Mesenchymal stem cell (in vitro differentiated cells and primary cell): ENCODE data around the gene SFXN5.
A peak's percentile ranks its signal among the peaks of the same experiment; 100 is the strongest.

Experiments used
- DNase-seq: peaks from one replicate; pipeline ENCODE4 v3.0.0-alpha.2; 2013
- H2AFZ ChIP-seq: one replicate; pipeline ENCODE4 v1.6.1; 2013; ENCODE audit warnings: low read depth, mild to moderate bottlenecking, control low read depth, inconsistent platforms, low read length, moderate library complexity
- H2AK5ac ChIP-seq: 2 replicates; pipeline ENCODE4 v1.6.1; 2013; ENCODE audit warnings: low read length, moderate library complexity, mild to moderate bottlenecking, inconsistent platforms; ENCODE audit not compliant: severe bottlenecking
- H2BK120ac ChIP-seq: one replicate; pipeline ENCODE4 v1.6.1; 2013; ENCODE audit warnings: low read depth, mild to moderate bottlenecking, inconsistent platforms, low read length, moderate library complexity
- H2BK12ac ChIP-seq, 2 experiments: one replicate each; pipeline ENCODE4 v1.6.1; 2013; ENCODE audit warnings: inconsistent platforms in 2 of 2, low read length in 2 of 2, mild to moderate bottlenecking in 2 of 2, moderate library complexity in 2 of 2, control low read depth in 1 of 2
- H2BK15ac ChIP-seq: one replicate; pipeline ENCODE4 v1.6.1; 2013; ENCODE audit warnings: mild to moderate bottlenecking, low read depth, inconsistent platforms; ENCODE audit not compliant: poor library complexity, severe bottlenecking
- H2BK5ac ChIP-seq: 2 replicates; pipeline ENCODE4 v1.6.1; 2013; ENCODE audit warnings: low read depth, mild to moderate bottlenecking, low read length, control low read depth, inconsistent platforms; ENCODE audit not compliant: poor library complexity, severe bottlenecking
- H3K14ac ChIP-seq, 2 experiments: one replicate each; pipeline ENCODE4 v1.6.1; 2013; ENCODE audit warnings: inconsistent platforms in 2 of 2, low read length in 2 of 2, control low read depth in 1 of 2, mild to moderate bottlenecking in 1 of 2, moderate library complexity in 1 of 2
- H3K18ac ChIP-seq, 2 experiments: one replicate each; pipeline ENCODE4 v1.6.1; 2013; ENCODE audit warnings: inconsistent platforms in 2 of 2, low read length in 2 of 2, control low read depth in 1 of 2, low read depth in 1 of 2, mild to moderate bottlenecking in 1 of 2
- H3K23ac ChIP-seq, 2 experiments: one replicate each; pipeline ENCODE4 v1.6.1; 2013; ENCODE audit warnings: inconsistent platforms in 2 of 2, low read length in 2 of 2, mild to moderate bottlenecking in 2 of 2, moderate library complexity in 2 of 2, control low read depth in 1 of 2
- H3K27ac ChIP-seq: 2 replicates; pipeline ENCODE4 v1.5.1; 2013; ENCODE audit warnings: mild to moderate bottlenecking, moderate library complexity, low read length, control low read depth, inconsistent platforms; ENCODE audit not compliant: poor library complexity, severe bottlenecking
- H3K27me3 ChIP-seq, 2 experiments: 2 replicates each; pipeline versions ENCODE4 v1.6.1 to v1.7.0; 2013; ENCODE audit warnings: low read length in 2 of 2, mild to moderate bottlenecking in 2 of 2, moderate library complexity in 2 of 2, control low read depth in 1 of 2, inconsistent platforms in 1 of 2; ENCODE audit not compliant: control insufficient read depth in 1 of 2, insufficient read depth in 1 of 2
- H3K36me3 ChIP-seq, 2 experiments: 2 replicates each; pipeline versions ENCODE4 v1.6.1 to v1.7.0; 2013; ENCODE audit warnings: low read length in 2 of 2, control low read depth in 1 of 2, inconsistent platforms in 1 of 2, low read depth in 1 of 2, mild to moderate bottlenecking in 1 of 2; ENCODE audit not compliant: insufficient read depth in 2 of 2, control insufficient read depth in 1 of 2
- H3K4ac ChIP-seq, 2 experiments: one replicate each; pipeline ENCODE4 v1.6.1; 2013; ENCODE audit warnings: inconsistent platforms in 2 of 2, low read length in 2 of 2, mild to moderate bottlenecking in 2 of 2, moderate library complexity in 2 of 2, control low read depth in 1 of 2, low read depth in 1 of 2
- H3K4me1 ChIP-seq: 2 replicates; pipeline ENCODE4 v1.6.1; 2013; ENCODE audit warnings: low read depth, low read length, control low read depth; ENCODE audit not compliant: control insufficient read depth, insufficient read depth
- H3K4me2 ChIP-seq: 2 replicates; pipeline ENCODE4 v1.6.1; 2013; ENCODE audit warnings: low read length, mild to moderate bottlenecking, inconsistent platforms; ENCODE audit not compliant: poor library complexity, severe bottlenecking
- H3K4me3 ChIP-seq, 2 experiments: 2 replicates each; pipeline versions ENCODE4 v1.5.1 to v1.7.0; 2013; ENCODE audit warnings: low read length in 2 of 2, mild to moderate bottlenecking in 2 of 2, control low read depth in 1 of 2, low read depth in 1 of 2; ENCODE audit not compliant: insufficient read depth in 1 of 2
- H3K79me1 ChIP-seq: replicated peaks from 2 replicates; pipeline ENCODE4 v1.6.1; 2013; ENCODE audit warnings: mild to moderate bottlenecking, control low read depth, low read length, inconsistent platforms; ENCODE audit not compliant: poor library complexity, severe bottlenecking
- H3K9ac ChIP-seq: 2 replicates; pipeline ENCODE4 v1.7.0; 2013; ENCODE audit warnings: mild to moderate bottlenecking, low read length, moderate library complexity
- H3K9me3 ChIP-seq: 2 replicates; pipeline ENCODE4 v1.7.0; 2013; ENCODE audit warnings: mild to moderate bottlenecking, low read length; ENCODE audit not compliant: control insufficient read depth
- H4K8ac ChIP-seq: one replicate; pipeline ENCODE4 v1.6.1; 2013; ENCODE audit warnings: inconsistent platforms, mild to moderate bottlenecking, low read length, moderate library complexity
- H4K91ac ChIP-seq: one replicate; pipeline ENCODE4 v1.6.1; 2013; ENCODE audit warnings: mild to moderate bottlenecking, low read length, inconsistent platforms
- WGBS: methylation state at CpG from one replicate; pipeline ENCODE4 v1.1.7; 2013; ENCODE audit warnings: mixed read lengths; 5-methylcytosine and 5-hydroxymethylcytosine counted together

Gene SFXN5

DNA sequence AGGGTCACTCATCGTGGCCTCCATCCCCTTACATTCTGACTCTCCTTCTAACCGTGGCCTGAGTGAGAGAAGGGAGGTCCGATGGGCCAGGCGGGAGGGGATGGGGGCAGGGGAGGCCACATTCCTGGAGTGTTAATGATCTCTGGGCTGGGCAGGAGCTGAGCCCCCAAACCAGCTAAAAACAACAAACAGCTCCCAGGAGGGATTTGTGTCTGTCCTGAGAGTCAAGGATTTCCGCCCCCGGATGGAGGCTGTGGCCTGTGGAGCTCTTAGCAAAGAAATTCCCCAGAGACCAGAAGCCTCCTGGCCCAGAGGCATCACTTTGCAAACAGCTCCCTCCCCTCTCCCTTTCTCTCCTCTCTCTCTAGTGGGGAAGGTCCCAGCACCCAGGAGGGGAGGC is 130.7 kb downstream of the SFXN5 start:
- H3K9me3 ChIP-seq: no peaks in the 10 kb centered on the region
- no peak overlapping the region for H3K23ac ChIP-seq
- peaks cover 6 to 22% of the 10 kb centered on the region in 2 experiments for H3K27me3 ChIP-seq
- no peak overlapping the region for H4K91ac ChIP-seq
- H2BK120ac ChIP-seq: no peak overlapping the region
- H3K36me3 ChIP-seq: peaks cover 0 to 29% of the 10 kb centered on the region in 2 experiments
- H2AK5ac ChIP-seq: peak overlapping the region; percentile 23
- no peak overlapping the region for H2BK12ac ChIP-seq
- peak overlapping the region in 1 of 2 experiments; percentile 26 for H3K18ac ChIP-seq
- no peak overlapping the region for H2AFZ ChIP-seq
- H3K4me1 ChIP-seq: peaks cover 27% of the 10 kb centered on the region
- H2BK5ac ChIP-seq: no peak overlapping the region
- peak overlapping the region; percentile 7 for H3K4me2 ChIP-seq
- no peak overlapping the region for H4K8ac ChIP-seq
- H3K4ac ChIP-seq: no peak overlapping the region
- no peak overlapping the region for H3K4me3 ChIP-seq
- peak overlapping the region in 1 of 2 experiments; percentile 44 for H3K14ac ChIP-seq
- H3K27ac ChIP-seq: peak overlapping the region; percentile 75
- H2BK15ac ChIP-seq: peak overlapping the region; percentile 50
- WGBS: 12% methylated on average over 2 of the region's 6 CpGs
- peak; percentile 36 for DNase-seq
- H3K79me1 ChIP-seq: no peaks in the 10 kb centered on the region
- no peak overlapping the region for H3K9ac ChIP-seq

DNA sequence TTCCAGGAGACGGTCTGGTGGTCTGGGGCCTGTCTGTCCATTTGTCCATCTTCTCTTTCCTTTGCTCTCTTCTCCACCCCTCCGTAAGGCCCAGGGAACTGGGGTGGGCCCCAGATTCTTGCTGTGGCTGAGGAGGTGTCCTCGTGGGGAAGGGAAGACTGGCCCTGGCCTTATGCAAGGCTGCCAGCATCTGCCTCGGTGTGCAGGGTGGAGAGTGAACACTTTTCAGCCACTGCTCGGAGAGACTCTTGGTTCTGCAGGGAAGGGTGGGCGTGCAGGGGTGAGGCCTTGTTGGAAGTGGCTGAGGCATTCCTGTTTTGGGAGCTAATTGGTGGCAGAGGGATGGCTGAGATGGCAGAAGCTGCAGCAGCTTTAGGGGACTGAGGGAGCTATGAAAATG is 131.2 kb downstream of the SFXN5 start:
- peaks cover 0 to 29% of the 10 kb centered on the region in 2 experiments for H3K36me3 ChIP-seq
- H2AFZ ChIP-seq: no peak overlapping the region
- H3K27me3 ChIP-seq: peaks cover 6 to 26% of the 10 kb centered on the region in 2 experiments
- H3K9ac ChIP-seq: no peak overlapping the region
- no peak overlapping the region for H3K23ac ChIP-seq
- H3K4me3 ChIP-seq: no peak overlapping the region
- DNase-seq: no peak
- peak overlapping the region; percentile 63 for H3K27ac ChIP-seq
- H3K4me2 ChIP-seq: peak overlapping the region; percentile 7
- peak overlapping the region; percentile 51 for H2BK5ac ChIP-seq
- H2BK15ac ChIP-seq: peak overlapping the region; percentile 50
- no peak overlapping the region for H4K8ac ChIP-seq
- H3K9me3 ChIP-seq: no peaks in the 10 kb centered on the region
- H3K4me1 ChIP-seq: peaks cover 27% of the 10 kb centered on the region
- H3K18ac ChIP-seq: peak overlapping the region in 1 of 2 experiments; percentile 26
- 76% methylated on average over 6 of the region's 6 CpGs for WGBS
- no peak overlapping the region for H2BK12ac ChIP-seq
- no peaks in the 10 kb centered on the region for H3K79me1 ChIP-seq
- no peak overlapping the region for H4K91ac ChIP-seq
- peak overlapping the region; percentile 65 for H2AK5ac ChIP-seq
- peak overlapping the region in 1 of 2 experiments; percentile 44 for H3K14ac ChIP-seq
- H3K4ac ChIP-seq: no peak overlapping the region
- H2BK120ac ChIP-seq: no peak overlapping the region

DNA sequence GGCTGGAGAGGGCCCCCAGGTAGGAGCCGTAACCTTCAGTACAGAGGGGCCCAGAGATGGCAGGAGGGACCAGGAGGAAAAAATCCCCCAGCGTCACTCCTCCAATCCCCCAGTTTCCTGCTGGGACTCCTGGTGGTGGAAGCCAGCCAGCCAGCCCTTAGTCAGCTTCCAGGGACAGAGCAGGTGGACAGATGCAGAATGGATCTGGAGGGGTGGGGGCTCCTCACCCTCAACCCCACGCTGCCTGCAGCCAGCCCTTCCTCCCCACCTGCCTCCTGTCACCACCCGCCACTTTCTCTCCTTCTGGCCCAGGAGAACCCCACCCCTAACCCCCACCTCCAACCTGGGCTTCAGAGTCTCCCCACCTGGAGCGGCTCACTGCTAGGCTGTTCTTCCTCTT is 133.1 kb downstream of the SFXN5 start:
- Histone ChIP-seq H3K36me3 (peaks cover 0 to 13% of the 10 kb centered on the region in 2 experiments), H2BK120ac (no peak overlapping the region), H3K4me1 (peaks cover 27% of the 10 kb centered on the region), H3K4ac (no peak overlapping the region), H3K23ac (no peak overlapping the region), H3K27me3 (peaks cover 6 to 42% of the 10 kb centered on the region in 2 experiments), H2AFZ (no peak overlapping the region), H3K4me3 (no peak overlapping the region), H3K4me2 (no peak overlapping the region), H4K91ac (no peak overlapping the region), H3K79me1 (no peaks in the 10 kb centered on the region), H3K14ac (no peak overlapping the region), H4K8ac (no peak overlapping the region), H3K27ac (no peak overlapping the region), H3K18ac (no peak overlapping the region), H2BK15ac (no peak overlapping the region), H2BK5ac (no peak overlapping the region), H3K9me3 (no peaks in the 10 kb centered on the region), H3K9ac (no peak overlapping the region), H2AK5ac (no peak overlapping the region), H2BK12ac (no peak overlapping the region)
- WGBS: 93% methylated on average over 4 of the region's 5 CpGs
- no peak for DNase-seq

DNA sequence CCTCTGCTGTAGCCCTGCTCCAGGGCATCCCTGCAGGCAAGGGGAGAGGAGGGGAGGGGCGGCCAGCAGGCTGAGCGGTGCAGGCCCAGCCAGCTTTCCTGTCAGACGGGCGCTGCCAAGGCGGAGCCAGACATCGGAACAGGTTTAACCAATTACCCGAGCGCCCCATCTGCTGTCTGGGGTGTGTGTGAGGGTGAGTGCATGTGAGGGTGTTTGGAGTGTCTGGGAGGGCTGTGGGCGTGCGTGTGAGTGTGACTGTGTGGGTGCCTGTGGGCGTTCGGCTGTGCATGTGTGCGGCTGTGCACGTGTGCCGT is 134.2 kb downstream of the SFXN5 start:
- 93% methylated on average over 15 of the region's 15 CpGs for WGBS

More for the DNA sequence above, 134.2 kb downstream of the SFXN5 start:
- H3K4me1 ChIP-seq: peaks cover 32% of the 10 kb centered on the region
- no peaks in the 10 kb centered on the region for H3K79me1 ChIP-seq
- H2BK120ac ChIP-seq: no peak overlapping the region
- no peak overlapping the region for H3K18ac ChIP-seq
- H3K27me3 ChIP-seq: peaks cover 6 to 53% of the 10 kb centered on the region in 2 experiments
- H4K8ac ChIP-seq: no peak overlapping the region
- no peak overlapping the region for H2AFZ ChIP-seq
- H3K9me3 ChIP-seq: no peaks in the 10 kb centered on the region
- no peak overlapping the region for H2BK15ac ChIP-seq
- H2BK12ac ChIP-seq: no peak overlapping the region
- H3K4me2 ChIP-seq: no peak overlapping the region
- no peak overlapping the region for H2AK5ac ChIP-seq
- no peak overlapping the region for H3K27ac ChIP-seq
- H3K4me3 ChIP-seq: no peak overlapping the region
- H2BK5ac ChIP-seq: no peak overlapping the region
- H3K14ac ChIP-seq: no peak overlapping the region
- H3K4ac ChIP-seq: no peak overlapping the region
- no peak overlapping the region for H3K23ac ChIP-seq
- no peak overlapping the region for H3K9ac ChIP-seq
- H3K36me3 ChIP-seq: peaks cover 0 to 5% of the 10 kb centered on the region in 2 experiments
- DNase-seq: no peak
- no peak overlapping the region for H4K91ac ChIP-seq
